Measurements from ENCODE around the gene AGPAT2.

The AGPAT2 gene

GRCh38 chr9:136686794-136687711, at the start of gene AGPAT2:
TSS of gene AGPAT2 (minus strand) at chr9:136687457. CDS start at chr9:136687357, 100 bp downstream.
- DNase-seq = peak; percentile 37

GRCh38 chr9:136735812-136736480, 48.7 kb upstream of the AGPAT2 start:
- no peak for DNase-seq

GRCh38 chr9:136734837-136735496, 47.7 kb upstream of the AGPAT2 start:
- no peak for DNase-seq

- DNase-seq = no peak
Observed at GRCh38 chr9:136733611-136734010, 46.4 kb upstream of the AGPAT2 start.

GRCh38 chr9:136732444-136733178, 45.4 kb upstream of the AGPAT2 start:
- DNase-seq = no peak

GRCh38 chr9:136729926-136730325, 42.7 kb upstream of the AGPAT2 start:
- no peak for DNase-seq

GRCh38 chr9:136729144-136729543, 41.9 kb upstream of the AGPAT2 start:
- no peak for DNase-seq

GRCh38 chr9:136728548-136729123, 41.4 kb upstream of the AGPAT2 start:
- DNase-seq = no peak

- peak; percentile 91 for DNase-seq
Observed at GRCh38 chr9:136728080-136728547, 40.9 kb upstream of the AGPAT2 start.

- DNase-seq = peak; percentile 53
Observed at GRCh38 chr9:136726631-136727191, 39.5 kb upstream of the AGPAT2 start.

- DNase-seq = no peak
Observed at GRCh38 chr9:136726118-136726517, 38.9 kb upstream of the AGPAT2 start.

- no peak for DNase-seq
Observed at GRCh38 chr9:136725612-136726011, 38.4 kb upstream of the AGPAT2 start.

- no peak for DNase-seq
Observed at GRCh38 chr9:136724772-136725171, 37.5 kb upstream of the AGPAT2 start.

GRCh38 chr9:136723989-136724388, 36.7 kb upstream of the AGPAT2 start:
- DNase-seq = no peak

- no peak for DNase-seq
Observed at GRCh38 chr9:136723362-136723976, 36.2 kb upstream of the AGPAT2 start.

GRCh38 chr9:136722969-136723356, 35.7 kb upstream of the AGPAT2 start:
- no peak for DNase-seq

- no peak for DNase-seq
Observed at GRCh38 chr9:136722093-136722968, 35.1 kb upstream of the AGPAT2 start.

- no peak for DNase-seq
Observed at GRCh38 chr9:136721339-136722092, 34.3 kb upstream of the AGPAT2 start.

- no peak for DNase-seq
Observed at GRCh38 chr9:136720898-136721338, 33.7 kb upstream of the AGPAT2 start.

Measured in CD4-positive, alpha-beta T cell treated with Interleukin-4 for 4 hours (primary cell).